DOHH2 (cell line): ENCODE data around the gene SREBF2.

Experiments
- CTCF ChIP-seq: fragments of 200-600 bp; sonication (generic); IDR thresholded peaks from one replicate; pipeline ENCODE4 v1.5.1; 2014; ENCODE audit warnings: antibody characterized with exemption, mild to moderate bottlenecking, low read depth, low read length; ENCODE audit not compliant: poor library complexity, severe bottlenecking
- EZH2phosphoT487 ChIP-seq: fragments of 200-600 bp; sonication (generic); IDR thresholded peaks from 2 replicates; pipeline ENCODE4 v1.6.1; 2017; ENCODE audit warnings: borderline replicate concordance, mild to moderate bottlenecking, antibody characterized with exemption, low read length, moderate library complexity, mixed read lengths

- no peak for TF ChIP-seq CTCF
- no peak for TF ChIP-seq EZH2phosphoT487
These were observed 7.5 kb upstream of the SREBF2 start for GRCh38 chr22:41825376-41825775.
